ENCODE results near the gene ZNF582. TPM values are rescaled to one million over a fixed set of nuclear protein-coding genes. Genes with fewer than 3 reads are reported as not detected.

ZNF582 gene
- total RNA-seq, 1 donor from 2014 or later = 2.5 TPM

DNA sequence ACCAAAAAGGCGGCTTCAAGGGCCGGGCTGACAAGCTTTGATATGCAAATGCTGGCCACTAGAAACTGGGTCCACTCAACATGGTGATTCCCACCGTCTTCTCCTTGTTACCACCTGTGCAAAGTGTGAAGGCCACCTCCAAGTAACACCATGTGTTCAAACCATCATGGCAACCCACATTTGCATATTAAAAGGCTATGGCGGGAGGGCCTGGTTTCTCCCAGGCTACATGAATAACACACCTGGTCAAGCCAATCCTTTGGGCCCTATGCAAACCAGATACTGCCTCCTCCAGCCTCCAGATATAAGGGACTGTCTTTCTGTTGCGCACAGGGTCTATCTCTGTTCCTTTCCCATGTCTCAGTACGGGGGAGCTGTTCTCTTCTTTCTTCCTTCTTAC, 42.1 kb downstream of the ZNF582 start:
- no peak for DNase-seq (ENCODE audit: low spot score)
- peaks cover 2% of the 10 kb centered on the region for H3K27me3 Mint-ChIP-seq (ENCODE audit: insufficient read depth, low read depth)
- Histone ChIP-seq H3K4me1 (no peaks in the 10 kb centered on the region), H3K27ac (no peak overlapping the region), H3K36me3 (no peaks in the 10 kb centered on the region), H3K4me2 (no peak overlapping the region), H3K79me2 (ENCODE audit: low read depth) (no peaks in the 10 kb centered on the region), H3K9ac (no peak overlapping the region), H3K9me3 (ENCODE audit: low read depth) (no peaks in the 10 kb centered on the region), H2AFZ (replicated peaks) (no peak overlapping the region), H3K4me3 (no peak overlapping the region), H4K20me1 (ENCODE audit: low read depth) (no peaks in the 10 kb centered on the region), H3K27me3 (no peaks in the 10 kb centered on the region), H3F3A (ENCODE audit: low read depth) (no peaks in the 10 kb centered on the region)
- no peak overlapping the region for H3K4me3 Mint-ChIP-seq
- H3K9me3 Mint-ChIP-seq = peaks cover 21% of the 10 kb centered on the region
- TF ChIP-seq, protein P1, sequence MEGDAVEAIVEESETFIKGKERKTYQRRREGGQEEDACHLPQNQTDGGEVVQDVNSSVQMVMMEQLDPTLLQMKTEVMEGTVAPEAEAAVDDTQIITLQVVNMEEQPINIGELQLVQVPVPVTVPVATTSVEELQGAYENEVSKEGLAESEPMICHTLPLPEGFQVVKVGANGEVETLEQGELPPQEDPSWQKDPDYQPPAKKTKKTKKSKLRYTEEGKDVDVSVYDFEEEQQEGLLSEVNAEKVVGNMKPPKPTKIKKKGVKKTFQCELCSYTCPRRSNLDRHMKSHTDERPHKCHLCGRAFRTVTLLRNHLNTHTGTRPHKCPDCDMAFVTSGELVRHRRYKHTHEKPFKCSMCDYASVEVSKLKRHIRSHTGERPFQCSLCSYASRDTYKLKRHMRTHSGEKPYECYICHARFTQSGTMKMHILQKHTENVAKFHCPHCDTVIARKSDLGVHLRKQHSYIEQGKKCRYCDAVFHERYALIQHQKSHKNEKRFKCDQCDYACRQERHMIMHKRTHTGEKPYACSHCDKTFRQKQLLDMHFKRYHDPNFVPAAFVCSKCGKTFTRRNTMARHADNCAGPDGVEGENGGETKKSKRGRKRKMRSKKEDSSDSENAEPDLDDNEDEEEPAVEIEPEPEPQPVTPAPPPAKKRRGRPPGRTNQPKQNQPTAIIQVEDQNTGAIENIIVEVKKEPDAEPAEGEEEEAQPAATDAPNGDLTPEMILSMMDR (IDR thresholded peaks at IDR 0.05) = no peak
- TF ChIP-seq EZH2 (IDR thresholded peaks at IDR 0.05) = no peak
- no peak overlapping the region for H3K27ac Mint-ChIP-seq
- H3K4me1 Mint-ChIP-seq = no peaks in the 10 kb centered on the region
- H3K36me3 Mint-ChIP-seq = no peaks in the 10 kb centered on the region

DNA sequence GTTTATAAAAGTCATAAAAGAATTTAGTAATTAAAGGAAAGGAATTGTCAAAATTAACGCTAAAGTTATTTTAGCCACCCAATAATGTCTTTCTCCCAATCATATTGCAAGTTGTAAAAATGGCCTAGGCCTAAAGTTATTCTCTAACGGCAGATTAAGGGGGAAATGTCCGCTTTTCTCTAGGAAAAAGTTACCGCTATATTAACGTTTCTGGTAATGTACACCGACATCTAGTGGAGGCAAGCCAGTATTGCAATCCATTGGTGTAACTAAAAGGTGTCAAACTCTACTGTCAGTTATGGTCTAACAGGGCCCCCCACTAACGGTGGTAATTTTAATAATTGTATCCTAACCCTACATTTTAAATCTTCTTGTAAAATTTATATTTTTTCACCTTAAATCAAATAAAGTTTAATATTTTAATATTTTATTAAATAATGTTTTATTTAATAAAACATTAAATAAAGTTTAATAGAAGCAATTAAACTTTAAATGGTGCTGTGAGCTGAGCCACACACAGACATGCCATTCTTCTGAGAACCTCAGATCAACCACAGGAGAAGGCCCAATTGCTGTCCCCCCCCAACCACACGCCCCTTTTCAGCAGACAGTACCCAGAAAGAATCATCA, 42.8 kb downstream of the ZNF582 start:
- Histone ChIP-seq H4K20me1 (ENCODE audit: low read depth) (no peaks in the 10 kb centered on the region), H3K9ac (no peak overlapping the region), H3K4me1 (no peaks in the 10 kb centered on the region), H3K36me3 (no peaks in the 10 kb centered on the region), H3K79me2 (ENCODE audit: low read depth) (no peaks in the 10 kb centered on the region), H3K4me2 (no peak overlapping the region), H3K4me3 (no peak overlapping the region), H2AFZ (replicated peaks) (no peak overlapping the region), H3K9me3 (ENCODE audit: low read depth) (no peaks in the 10 kb centered on the region), H3K27me3 (no peaks in the 10 kb centered on the region), H3K27ac (no peak overlapping the region), H3F3A (ENCODE audit: low read depth) (no peaks in the 10 kb centered on the region)
- peaks cover 25% of the 10 kb centered on the region for H3K9me3 Mint-ChIP-seq
- H3K27ac Mint-ChIP-seq = no peak overlapping the region
- H3K4me3 Mint-ChIP-seq = no peak overlapping the region
- H3K4me1 Mint-ChIP-seq = no peaks in the 10 kb centered on the region
- TF ChIP-seq, protein P1 (IDR thresholded peaks at IDR 0.05) = peak; percentile 82
- TF ChIP-seq EZH2 (IDR thresholded peaks at IDR 0.05) (no peak), EZH2phosphoT487 (IDR thresholded peaks at IDR 0.05) (no peak)
- peak; percentile 68 for DNase-seq (ENCODE audit: low spot score)
- peaks cover 2% of the 10 kb centered on the region for H3K27me3 Mint-ChIP-seq (ENCODE audit: insufficient read depth, low read depth)
- no peaks in the 10 kb centered on the region for H3K36me3 Mint-ChIP-seq

DNA sequence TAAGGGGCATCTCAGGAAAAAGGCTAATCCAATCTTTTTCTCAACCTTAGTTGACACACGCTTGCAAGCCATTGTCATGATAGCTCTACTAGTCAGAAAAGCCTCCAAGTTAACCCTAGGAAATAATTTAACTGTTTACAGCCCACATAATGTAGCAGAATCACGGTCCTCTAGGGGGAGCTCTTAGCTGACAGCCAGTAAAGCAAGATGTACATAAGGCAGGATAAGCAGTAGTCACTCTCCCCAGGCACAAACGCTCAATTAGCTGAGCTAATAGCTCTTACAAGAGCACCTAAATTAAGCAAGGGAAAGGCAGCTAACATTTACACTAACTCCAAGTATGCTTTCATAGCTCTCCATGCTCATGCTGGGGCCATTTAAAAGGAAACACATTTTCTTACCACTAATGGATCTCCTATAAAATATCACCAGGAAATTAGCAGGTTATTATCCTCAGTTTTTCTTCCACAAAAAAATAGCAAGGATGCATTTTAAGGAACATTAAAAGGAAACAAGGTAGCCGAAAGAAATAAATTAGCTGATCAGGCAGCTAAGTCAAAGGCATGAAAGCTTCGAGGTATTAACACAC, 45.0 kb downstream of the ZNF582 start:
- no peaks in the 10 kb centered on the region for H3K36me3 Mint-ChIP-seq
- H3K9ac ChIP-seq = no peak overlapping the region
- peaks cover 31% of the 10 kb centered on the region for H3K9me3 Mint-ChIP-seq
- H3K27ac Mint-ChIP-seq = no peak overlapping the region
- H3K4me3 Mint-ChIP-seq = no peak overlapping the region
- TF ChIP-seq EZH2 (IDR thresholded peaks at IDR 0.05) (no peak), EZH2phosphoT487 (IDR thresholded peaks at IDR 0.05) (no peak)
- TF ChIP-seq, protein P1 (IDR thresholded peaks at IDR 0.05) = peak; percentile 57
- no peaks in the 10 kb centered on the region for H3K4me1 ChIP-seq
- H3F3A ChIP-seq (ENCODE audit: low read depth) = no peaks in the 10 kb centered on the region
- no peak overlapping the region for H3K27ac ChIP-seq
- peak; percentile 31 for DNase-seq (ENCODE audit: low spot score)
- no peak overlapping the region for H3K4me2 ChIP-seq
- H3K4me3 ChIP-seq = no peak overlapping the region
- peaks cover 4% of the 10 kb centered on the region for H3K27me3 Mint-ChIP-seq (ENCODE audit: insufficient read depth, low read depth)
- H3K36me3 ChIP-seq = no peaks in the 10 kb centered on the region
- no peaks in the 10 kb centered on the region for H3K4me1 Mint-ChIP-seq
- H3K79me2 ChIP-seq (ENCODE audit: low read depth) = no peaks in the 10 kb centered on the region
- no peaks in the 10 kb centered on the region for H3K9me3 ChIP-seq (ENCODE audit: low read depth)
- no peaks in the 10 kb centered on the region for H3K27me3 ChIP-seq
- no peaks in the 10 kb centered on the region for H4K20me1 ChIP-seq (ENCODE audit: low read depth)
- no peak overlapping the region for H2AFZ ChIP-seq (replicated peaks)
